ENCODE measurements around the gene SPTBN2. TPM values are rescaled to one million over a fixed set of nuclear protein-coding genes. Genes with fewer than 3 reads are reported as not detected.

Gene SPTBN2
- total RNA-seq: 0.18 and 0.29 TPM in 2 replicates

GRCh38 chr11:66728693-66729385 is at the start of gene SPTBN2:
Gene SPTBN2, minus strand, starts transcription at chr11:66729216. Its CDS starts 7,976 bp downstream, at chr11:66721240.

GRCh38 chr11:66677599-66678375 is 51.2 kb downstream of the SPTBN2 start, which contains the start of gene RBM4B:
Gene RBM4B, minus strand, starts transcription at chr11:66677887. Its CDS starts 808 bp downstream, at chr11:66677079.

GRCh38 chr11:66638177-66639065 is 90.6 kb downstream of the SPTBN2 start, which contains the start of gene RBM4:
Gene RBM4, plus strand, starts transcription at chr11:66638703. Its CDS starts 1,009 bp downstream, at chr11:66639712.

Other genes starting within 250 kb of the SPTBN2 start
- gene DPP3, start 248.8 kb downstream of the SPTBN2 start, total RNA-seq: 60.1 and 79.0 TPM in 2 replicates
- gene BBS1, start 218.6 kb downstream of the SPTBN2 start, total RNA-seq: 30.8 and 39.8 TPM in 2 replicates
- gene ZDHHC24, start 183.2 kb downstream of the SPTBN2 start, total RNA-seq: 23.9 and 28.5 TPM in 2 replicates
- under 0.01 and 0.18 TPM in 2 replicates for gene ACTN3, start 182.3 kb downstream of the SPTBN2 start, total RNA-seq
- 9.5 and 14.5 TPM in 2 replicates for gene CTSF, start 160.6 kb downstream of the SPTBN2 start, total RNA-seq
- gene CCDC87, start 136.2 kb downstream of the SPTBN2 start, total RNA-seq: under 0.01 and 0.35 TPM in 2 replicates
- gene CCS, start 136.0 kb downstream of the SPTBN2 start, total RNA-seq: 32.4 and 40.1 TPM in 2 replicates
- gene RBM14, start 112.6 kb downstream of the SPTBN2 start, total RNA-seq: 34.2 and 34.9 TPM in 2 replicates
- 96.6 and 136 TPM in 2 replicates for gene RBM4, start 90.5 kb downstream of the SPTBN2 start, total RNA-seq
- gene RBM4B, start 51.3 kb downstream of the SPTBN2 start, total RNA-seq: 21.0 and 22.3 TPM in 2 replicates
- 20.2 and 40.1 TPM in 2 replicates for gene RCE1, start 114.2 kb upstream of the SPTBN2 start, total RNA-seq
- 23.6 and 28.9 TPM in 2 replicates for gene LRFN4, start 127.8 kb upstream of the SPTBN2 start, total RNA-seq
- gene PC, start 229.2 kb upstream of the SPTBN2 start, total RNA-seq: 25.9 and 32.4 TPM in 2 replicates
- not detected in 2 replicates for gene C11orf86, start 246.1 kb upstream of the SPTBN2 start, total RNA-seq